Thoracic aorta (tissue), 2 donors: ENCODE measurements around the gene IQGAP1. TPM values are rescaled to one million over a fixed set of nuclear protein-coding genes. Genes with fewer than 3 reads are reported as not detected.

Experiments used
- ATAC-seq: fragments of 150-250 bp; one replicate; pipeline ENCODE4 v1.8.0; 2017; ENCODE audit warnings: low read depth; ENCODE audit not compliant: insufficient number of reproducible peaks, low FRiP score
- DNase-seq: peaks from one replicate; pipeline ENCODE4 v3.0.0-alpha.2; 2020; ENCODE audit warnings: low spot score
- H3K27ac ChIP-seq, 2 donors: fragments of 200-600 bp; sonication (generic); 1 replicate in 1 of 2; 2 replicates in 1 of 2; pipeline ENCODE4 v1.5.1; 2016; ENCODE audit warnings: mild to moderate bottlenecking in 2 of 2, moderate library complexity in 2 of 2
- H3K27me3 ChIP-seq: fragments of 200-600 bp; sonication (generic); replicated peaks from 2 replicates; pipeline ENCODE4 v1.6.0; 2016; ENCODE audit warnings: mild to moderate bottlenecking; ENCODE audit not compliant: insufficient read depth
- H3K36me3 ChIP-seq: fragments of 200-600 bp; sonication (generic); one replicate; pipeline ENCODE4 v1.5.1; 2016
- H3K4me1 ChIP-seq, 2 donors: fragments of 200-600 bp; sonication (generic); 1 replicate in 1 of 2; 2 replicates in 1 of 2; pipeline versions ENCODE4 v1.5.1 to v1.6.0; 2016; ENCODE audit warnings: low read depth in 2 of 2, mild to moderate bottlenecking in 1 of 2; ENCODE audit not compliant: control insufficient read depth in 1 of 2
- H3K4me3 ChIP-seq: fragments of 200-600 bp; sonication (generic); 2 replicates; pipeline ENCODE4 v1.5.1; 2016; ENCODE audit warnings: mild to moderate bottlenecking
- H3K9me3 ChIP-seq: fragments of 200-600 bp; sonication (generic); 2 replicates; pipeline ENCODE4 v1.5.1; 2016
- total RNA-seq, 2 donors: library from RNA; depleted of rRNA; stranded (reverse); fragments of >200 nt; gene quantifications; one replicate each; pipeline versions ENCODE4 v1.1.0 to v1.2.3, GENCODE V29; 2016
- TF ChIP-seq, protein P1 (sequence below): fragments of 200-600 bp; sonication (generic); IDR thresholded peaks from one replicate; pipeline ENCODE4 v1.5.1; 2019; ENCODE audit warnings: antibody characterized with exemption

IQGAP1 gene
- total RNA-seq, 2 donors from 2014 or later, result 280 to 340 TPM

DNA sequence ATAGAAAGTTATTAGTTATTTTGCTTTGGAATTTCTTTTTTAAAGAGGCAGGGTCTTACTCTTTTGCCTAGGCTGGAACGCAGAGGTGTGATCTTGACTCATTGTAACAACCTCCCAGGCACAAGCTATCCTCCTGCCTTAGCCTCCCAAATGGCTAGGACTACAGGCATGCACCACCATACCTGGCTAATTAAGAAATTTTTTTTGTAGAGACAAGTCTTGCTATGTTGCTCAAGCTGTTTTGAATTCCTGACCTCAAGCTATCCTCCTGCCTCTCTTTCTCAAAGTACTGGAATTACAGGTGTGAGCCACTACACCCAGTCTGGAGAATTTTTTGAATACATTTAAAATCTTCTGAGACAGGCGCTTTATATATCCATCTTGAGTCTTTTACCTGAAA lies 49.5 kb downstream of the IQGAP1 start:
- no peak for ATAC-seq
- H3K9me3 ChIP-seq, result no peaks in the 10 kb centered on the region
- TF ChIP-seq, protein P1, sequence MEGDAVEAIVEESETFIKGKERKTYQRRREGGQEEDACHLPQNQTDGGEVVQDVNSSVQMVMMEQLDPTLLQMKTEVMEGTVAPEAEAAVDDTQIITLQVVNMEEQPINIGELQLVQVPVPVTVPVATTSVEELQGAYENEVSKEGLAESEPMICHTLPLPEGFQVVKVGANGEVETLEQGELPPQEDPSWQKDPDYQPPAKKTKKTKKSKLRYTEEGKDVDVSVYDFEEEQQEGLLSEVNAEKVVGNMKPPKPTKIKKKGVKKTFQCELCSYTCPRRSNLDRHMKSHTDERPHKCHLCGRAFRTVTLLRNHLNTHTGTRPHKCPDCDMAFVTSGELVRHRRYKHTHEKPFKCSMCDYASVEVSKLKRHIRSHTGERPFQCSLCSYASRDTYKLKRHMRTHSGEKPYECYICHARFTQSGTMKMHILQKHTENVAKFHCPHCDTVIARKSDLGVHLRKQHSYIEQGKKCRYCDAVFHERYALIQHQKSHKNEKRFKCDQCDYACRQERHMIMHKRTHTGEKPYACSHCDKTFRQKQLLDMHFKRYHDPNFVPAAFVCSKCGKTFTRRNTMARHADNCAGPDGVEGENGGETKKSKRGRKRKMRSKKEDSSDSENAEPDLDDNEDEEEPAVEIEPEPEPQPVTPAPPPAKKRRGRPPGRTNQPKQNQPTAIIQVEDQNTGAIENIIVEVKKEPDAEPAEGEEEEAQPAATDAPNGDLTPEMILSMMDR, result no peak

DNA sequence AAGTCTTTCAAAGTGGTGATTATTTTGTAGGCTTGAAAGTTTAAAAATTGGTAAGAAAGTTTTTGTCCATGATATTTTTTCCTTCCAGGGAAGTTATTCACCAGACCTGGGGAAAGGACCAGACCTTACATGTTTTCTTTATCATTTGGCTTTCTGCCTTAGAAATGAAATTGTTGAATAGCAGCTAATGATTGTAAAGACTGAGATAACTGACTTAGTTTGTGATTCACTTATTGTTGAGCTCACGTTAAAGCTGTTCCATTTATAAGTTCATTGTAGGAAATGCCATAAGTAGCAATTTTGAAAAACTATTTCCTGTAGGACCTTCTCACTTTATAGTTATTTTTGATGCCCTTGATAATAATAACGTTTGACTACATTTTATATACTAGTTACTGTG lies 51.9 kb downstream of the IQGAP1 start:
- Histone ChIP-seq H3K36me3 (peaks cover 27% of the 10 kb centered on the region), H3K27me3 (no peaks in the 10 kb centered on the region), H3K9me3 (no peaks in the 10 kb centered on the region), H3K4me3 (no peak overlapping the region), H3K4me1 (peaks cover 4 to 22% of the 10 kb centered on the region in 2 donors), H3K27ac (no peak overlapping the region)
- no peak for DNase-seq
- TF ChIP-seq, protein P1, result no peak
- ATAC-seq, result no peak

More for the DNA sequence above, 49.5 kb downstream of the IQGAP1 start:
- Histone ChIP-seq H3K4me1 (peaks cover 10 to 41% of the 10 kb centered on the region in 2 donors), H3K4me3 (no peak overlapping the region), H3K27me3 (no peaks in the 10 kb centered on the region), H3K36me3 (peaks cover 11% of the 10 kb centered on the region), H3K27ac (no peak overlapping the region)
- no peak for DNase-seq

DNA sequence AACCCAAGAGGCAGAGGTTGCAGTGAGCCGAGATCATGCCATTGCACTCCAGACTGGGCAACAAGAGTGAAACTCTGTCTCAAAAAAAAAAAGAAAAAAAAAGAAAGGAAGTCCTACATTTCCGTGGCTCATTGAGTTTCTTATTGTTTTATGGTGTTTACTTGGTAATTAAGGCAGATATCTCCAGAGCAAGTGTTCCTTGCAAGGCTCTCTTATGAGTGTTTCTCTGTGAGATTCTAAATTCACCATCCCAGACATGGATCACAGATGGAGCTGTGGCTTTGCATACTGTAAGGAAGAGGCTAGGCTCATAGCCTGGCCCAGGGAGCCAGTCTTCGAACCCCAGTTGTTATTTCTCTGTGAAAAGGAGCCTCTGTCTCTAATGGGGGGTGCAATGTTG lies 53.0 kb downstream of the IQGAP1 start:
- Histone ChIP-seq H3K27me3 (no peaks in the 10 kb centered on the region), H3K4me3 (no peak overlapping the region), H3K9me3 (no peaks in the 10 kb centered on the region), H3K27ac (no peak overlapping the region), H3K36me3 (peaks cover 27% of the 10 kb centered on the region), H3K4me1 (peaks cover 0 to 11% of the 10 kb centered on the region in 2 donors)
- no peak for DNase-seq
- no peak for ATAC-seq
- TF ChIP-seq, protein P1, result no peak

DNA sequence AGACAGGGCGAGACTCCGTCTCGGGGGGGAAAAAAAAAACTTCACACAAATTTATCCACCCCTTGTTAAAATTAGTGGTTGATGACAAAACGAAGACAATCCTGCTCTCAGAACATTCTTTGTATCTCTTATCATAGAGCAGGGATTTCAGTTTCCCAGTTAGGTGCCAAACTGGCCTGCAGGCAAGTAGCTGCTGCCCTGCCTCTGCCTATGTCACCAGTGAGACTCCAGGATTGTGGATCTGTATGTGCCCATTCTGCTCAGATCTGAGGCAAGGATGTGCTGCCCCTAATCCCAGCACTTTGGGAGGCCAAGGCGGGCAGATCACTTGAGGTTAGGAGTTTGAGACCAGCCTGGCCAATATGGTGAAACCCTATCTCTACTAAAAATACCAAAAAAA lies 54.4 kb downstream of the IQGAP1 start:
- Histone ChIP-seq H3K4me3 (no peak overlapping the region), H3K27ac (no peak overlapping the region), H3K9me3 (no peaks in the 10 kb centered on the region), H3K27me3 (no peaks in the 10 kb centered on the region), H3K4me1 (peaks cover 0 to 9% of the 10 kb centered on the region in 2 donors), H3K36me3 (peaks cover 27% of the 10 kb centered on the region)
- DNase-seq (no peak), ATAC-seq (no peak)
- TF ChIP-seq, protein P1, result no peak

DNA sequence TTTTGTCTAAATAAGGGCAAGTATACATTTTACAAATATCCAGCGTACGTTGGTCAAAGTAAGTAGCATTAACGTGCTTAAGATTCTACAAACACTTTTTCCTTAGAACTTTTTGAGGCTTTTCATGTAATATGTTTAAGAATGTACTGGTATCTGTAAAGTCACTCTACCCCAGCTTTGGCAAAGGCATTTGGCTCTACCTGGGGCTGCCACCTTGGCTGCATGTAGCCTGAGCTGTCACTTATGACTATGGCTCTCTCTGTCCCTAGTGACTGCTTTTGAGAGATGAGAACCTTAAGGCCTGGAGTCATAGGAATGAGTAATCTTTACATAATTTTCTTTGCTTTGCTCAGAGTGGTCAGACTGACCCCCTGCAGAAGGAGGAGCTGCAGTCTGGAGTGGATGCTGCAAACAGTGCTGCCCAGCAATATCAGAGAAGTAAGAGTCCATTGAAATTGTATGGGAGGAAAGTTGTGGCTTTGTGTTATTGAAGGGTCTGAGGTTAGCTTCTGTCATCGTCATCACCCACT lies 61.2 kb downstream of the IQGAP1 start:
- no peak for ATAC-seq
- no peak for DNase-seq
- Histone ChIP-seq H3K4me1 (peaks cover 0 to 12% of the 10 kb centered on the region in 2 donors), H3K4me3 (no peak overlapping the region), H3K27me3 (no peaks in the 10 kb centered on the region), H3K36me3 (peaks cover 43% of the 10 kb centered on the region), H3K27ac (no peak overlapping the region), H3K9me3 (no peaks in the 10 kb centered on the region)
- TF ChIP-seq, protein P1, result no peak
